ENCODE measurements around the gene OOSP2.

The OOSP2 gene

GRCh38 chr11:60097189-60097588 lies 57.0 kb downstream of the OOSP2 start:
- intact Hi-C loops (cut with micrococcal nuclease) = no loop called here
- H3K4me3 Mint-ChIP-seq = no peak overlapping the region
- H3K27me3 Mint-ChIP-seq = no peaks in the 10 kb centered on the region
- no peaks in the 10 kb centered on the region for H3K36me3 Mint-ChIP-seq (ENCODE audit: low read depth)
- H3K4me1 Mint-ChIP-seq (ENCODE audit: low read depth) = peaks cover 8% of the 10 kb centered on the region
- H3K9me3 Mint-ChIP-seq = no peaks in the 10 kb centered on the region
- H3K27ac Mint-ChIP-seq = no peak overlapping the region

Measured in dendritic cell treated with granulocyte-macrophage colony-stimulating factor and Interleukin-4, amounts not matched to agents 40 ng/mL and 50 ng/mL, for 4 days (primary cell).